GM19099 (cell line): ENCODE measurements around the gene DNAH3.
A peak's percentile ranks its signal among the peaks of the same experiment; 100 is the strongest.

Experiments
- POLR2A ChIP-seq: IDR thresholded peaks from 3 replicates; pipeline ENCODE4 v1.6.1; 2011; ENCODE audit warnings: low read depth; ENCODE audit not compliant: insufficient read length; ENCODE audit errors: extremely low read depth

DNAH3 gene

DNA sequence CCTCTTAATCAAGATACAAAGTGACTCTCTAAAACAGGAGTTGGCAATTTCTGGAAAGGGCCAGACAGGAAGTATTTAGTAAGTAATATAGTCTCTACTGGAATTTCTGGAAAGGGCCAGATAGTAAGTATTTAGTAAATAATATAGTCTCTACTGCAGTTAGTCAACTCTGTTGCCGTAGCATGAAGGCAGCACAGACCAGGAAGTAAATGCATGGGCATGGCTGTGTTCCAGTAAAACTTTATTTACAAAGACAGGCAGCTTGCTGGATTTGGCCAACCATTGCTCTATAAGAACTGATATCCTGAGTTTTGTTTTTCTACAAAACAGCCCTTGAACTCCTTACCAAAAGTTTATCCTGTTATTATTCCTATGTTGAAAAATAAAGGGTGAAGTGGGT lies 24.8 kb upstream of the DNAH3 start:
- no peak for TF ChIP-seq POLR2A

GRCh38 chr16:21172650-21173049 lies 22.0 kb upstream of the DNAH3 start:
- TF ChIP-seq POLR2A, result no peak

DNA sequence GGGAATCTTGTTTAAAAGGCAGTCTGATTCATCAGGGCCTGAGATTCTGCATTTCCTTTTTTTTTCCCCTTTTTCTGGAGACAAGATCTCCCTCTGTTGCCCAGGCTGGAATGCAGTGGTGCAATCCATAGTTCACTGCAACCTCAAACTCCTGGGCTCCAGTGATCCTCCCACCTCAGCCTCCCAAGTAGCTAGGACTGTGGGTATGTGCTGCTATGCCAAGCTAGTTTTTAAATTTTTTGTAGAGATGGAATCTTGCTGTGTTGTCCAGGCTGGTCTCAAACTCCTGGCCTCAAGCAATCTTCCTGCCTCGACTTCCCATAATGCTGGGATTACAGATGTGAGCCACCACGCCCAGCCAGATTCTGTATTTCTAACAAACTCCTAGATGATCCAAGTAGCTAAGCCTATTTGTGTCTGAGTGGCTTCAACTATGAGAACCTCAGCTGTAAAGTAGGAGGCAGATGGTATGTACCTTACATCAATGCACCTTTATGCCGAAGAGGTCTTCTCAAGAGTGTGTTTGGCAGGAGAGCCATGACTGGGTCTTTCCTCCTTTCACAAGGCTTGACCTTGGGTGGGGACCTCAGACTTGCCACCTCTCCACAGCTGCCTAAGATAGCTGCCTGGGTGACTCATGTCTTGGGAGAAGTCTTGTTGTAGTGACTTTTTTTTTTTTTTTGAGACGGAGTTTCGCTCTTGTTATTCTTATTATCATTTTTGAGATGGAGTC lies 18.8 kb upstream of the DNAH3 start:
- no peak for TF ChIP-seq POLR2A

DNA sequence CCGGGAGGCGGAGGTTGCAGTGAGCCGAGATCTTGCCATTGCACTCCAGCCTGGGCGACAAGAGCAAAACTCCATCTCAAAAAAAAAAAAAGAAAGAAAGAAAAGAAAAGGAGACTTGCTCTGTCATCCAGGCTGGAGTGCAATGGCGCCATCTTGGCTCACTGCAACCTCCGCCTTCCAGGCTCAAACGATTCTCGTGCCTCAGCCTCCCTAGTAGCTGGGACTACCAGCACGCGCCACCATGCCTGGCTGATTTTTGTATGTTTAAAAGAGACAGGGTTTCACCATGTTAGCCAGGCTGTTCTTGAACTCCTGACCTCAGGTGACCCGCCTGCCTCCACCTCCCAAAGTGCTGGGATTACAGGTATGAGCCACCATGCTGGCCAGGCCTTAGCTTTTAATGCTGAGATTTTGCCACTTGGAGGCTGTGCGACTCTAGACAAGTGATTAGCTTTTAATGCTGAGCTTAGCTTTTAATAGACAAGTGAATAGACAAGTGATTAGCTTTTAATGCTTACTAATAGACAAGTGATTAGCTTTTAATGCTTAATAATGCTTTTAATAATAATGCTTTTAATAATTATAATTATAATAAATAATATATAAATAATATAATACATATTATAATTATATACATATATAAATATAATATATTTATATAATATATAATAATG lies 17.4 kb upstream of the DNAH3 start:
- TF ChIP-seq POLR2A, result no peak

DNA sequence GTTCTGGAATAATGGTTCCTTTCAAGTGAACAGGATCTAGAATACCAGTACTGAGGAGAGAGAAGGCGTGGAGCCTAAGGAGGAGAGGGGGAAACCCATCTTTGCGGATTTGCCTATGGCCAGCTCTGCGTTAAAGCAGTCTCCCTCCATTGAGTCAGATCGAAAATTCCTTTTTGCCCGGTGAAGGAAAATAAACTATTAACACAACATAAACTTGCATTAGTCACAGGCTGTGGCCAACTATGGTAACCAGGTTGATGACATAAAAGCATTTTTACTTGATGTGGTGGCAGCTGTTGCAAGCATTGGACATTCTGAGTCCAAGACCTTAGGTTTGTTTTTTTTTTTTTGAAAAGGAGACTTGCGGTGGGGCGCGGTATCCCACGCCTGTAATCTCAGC lies 16.7 kb upstream of the DNAH3 start:
- no peak for TF ChIP-seq POLR2A

GRCh38 chr16:21166561-21166961 lies 15.9 kb upstream of the DNAH3 start:
- no peak for TF ChIP-seq POLR2A

DNA sequence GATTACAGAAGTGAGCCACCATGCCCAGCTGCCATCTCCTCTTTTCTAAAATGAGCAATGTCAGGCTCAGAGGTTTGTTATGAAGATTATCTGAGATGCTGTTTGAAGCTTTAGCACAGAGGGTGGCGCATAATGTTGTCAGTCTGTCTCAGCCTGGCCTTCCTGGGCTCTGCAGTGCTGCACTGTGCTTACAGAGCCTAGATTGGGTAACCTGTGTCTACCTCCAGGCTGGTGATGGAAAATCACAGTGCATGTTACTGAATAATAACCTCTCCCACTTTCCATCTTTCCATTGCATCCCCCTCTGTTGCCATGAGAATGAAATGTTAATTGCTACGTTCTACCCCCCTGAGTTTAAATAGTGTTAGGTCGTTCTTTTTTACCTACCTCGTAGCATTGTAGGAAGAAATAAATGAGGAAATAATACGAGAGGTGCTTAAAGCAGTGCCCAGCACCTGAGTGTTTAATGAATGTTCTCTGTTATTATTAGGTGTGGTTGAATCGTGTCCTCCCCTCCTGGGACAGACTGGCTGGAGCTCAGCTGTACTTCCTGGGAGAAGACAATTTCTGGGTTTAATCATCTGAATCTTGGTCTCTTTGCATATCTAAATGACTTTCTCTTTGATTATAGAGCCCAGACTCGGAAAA lies 14.0 kb upstream of the DNAH3 start:
- TF ChIP-seq POLR2A, result no peak

DNA sequence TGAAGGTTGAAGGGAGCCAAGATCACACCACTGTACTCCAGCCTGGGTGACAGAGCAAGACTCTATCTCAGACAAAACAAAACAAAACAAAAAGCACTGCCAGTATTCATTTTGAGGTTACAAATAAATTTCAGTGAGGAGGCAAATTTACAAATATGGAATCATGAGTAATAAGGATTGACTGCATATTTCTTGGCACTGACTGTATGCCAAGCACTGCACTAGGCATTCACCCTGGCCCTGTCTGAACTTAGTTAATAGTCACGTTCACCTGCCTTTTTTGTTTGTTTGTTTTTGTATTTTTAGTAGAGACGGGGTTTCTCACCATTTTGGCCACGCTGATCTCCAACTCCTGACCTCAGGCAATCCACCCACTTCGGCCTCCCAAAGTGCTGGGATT lies 12.9 kb upstream of the DNAH3 start:
- no peak for TF ChIP-seq POLR2A

GRCh38 chr16:21162661-21163151 lies 12.1 kb upstream of the DNAH3 start:
- TF ChIP-seq POLR2A, result no peak

GRCh38 chr16:21161211-21161610 lies 10.6 kb upstream of the DNAH3 start:
- no peak for TF ChIP-seq POLR2A

- TF ChIP-seq POLR2A, result no peak
These were observed 9.6 kb upstream of the DNAH3 start for GRCh38 chr16:21160276-21160675.

- no peak for TF ChIP-seq POLR2A
These were observed 8.8 kb upstream of the DNAH3 start for GRCh38 chr16:21159281-21159951.

DNA sequence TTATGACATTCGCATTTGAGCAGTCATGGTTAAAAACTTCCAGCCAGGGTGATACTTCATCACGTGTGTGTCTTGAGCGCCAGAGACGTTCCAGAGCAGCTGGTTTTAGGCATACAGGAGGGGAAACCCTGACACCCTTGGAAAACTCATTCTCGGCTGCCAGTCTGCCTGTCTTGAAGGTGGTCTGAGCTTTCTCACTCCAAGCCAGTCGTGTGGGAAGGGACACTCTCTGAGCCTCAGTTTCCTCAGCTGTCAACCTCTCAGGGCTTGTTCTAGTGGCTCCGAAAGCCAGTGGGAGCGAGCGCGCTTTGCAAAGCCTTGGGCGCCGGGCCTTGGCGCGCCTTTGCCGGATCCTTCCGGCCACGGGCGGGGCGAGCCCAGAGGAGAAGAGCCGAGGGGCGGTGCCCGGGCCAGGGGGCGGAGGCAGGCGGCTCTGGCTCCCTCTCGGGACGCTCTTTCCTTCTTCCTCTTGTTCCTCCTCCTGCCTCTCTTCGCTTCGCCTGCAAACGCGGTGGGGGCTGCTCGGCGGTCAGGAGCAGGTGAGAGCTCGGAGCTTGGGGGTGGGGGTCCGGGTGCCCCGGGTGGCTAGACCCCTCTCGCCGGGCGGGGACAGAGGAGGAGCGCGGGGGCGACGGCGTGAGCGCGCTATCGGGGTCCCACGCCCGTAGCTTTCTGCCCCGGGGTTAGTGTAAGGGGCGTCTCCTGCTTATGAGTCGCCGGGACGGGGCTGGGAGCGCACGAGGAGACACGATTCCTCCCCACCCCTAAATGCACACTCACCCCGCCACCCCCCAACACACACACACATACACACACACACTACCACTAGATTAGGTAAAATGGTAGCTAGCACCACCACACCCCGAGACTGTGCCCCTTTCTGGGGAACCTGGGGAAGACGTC lies 7.8 kb upstream of the DNAH3 start, which contains the start of gene LDAF1:
TSS of gene LDAF1 (plus strand) at position 467 of the 903 bp plus-strand sequence. CDS start 2,509 bp downstream, outside the sequence.
- TF ChIP-seq POLR2A, result peak; percentile 48

- no peak for TF ChIP-seq POLR2A
These were observed 7.0 kb upstream of the DNAH3 start for GRCh38 chr16:21157632-21158031.
